Panc1 (cell line): ENCODE data around the gene ELP1. TPM values are rescaled to one million over a fixed set of nuclear protein-coding genes. Genes with fewer than 3 reads are reported as not detected.

Source experiments
- ATAC-seq: fragments of 200-7000 bp; cut with Tn5 transposase; 2 replicates; pipeline ENCODE4 v1.9.1; 2020; ENCODE audit warnings: mild to moderate bottlenecking, moderate library complexity
- BruUV-seq: library from RNA; stranded (reverse); fragments of 400-500 nt; replicated peaks from 2 replicates; lab custom pipeline; 2021; lab: Mats Ljungman, UMichigan
- CTCF ChIA-PET: fragments of 300-600 bp; sonication (Branson Sonifier 250); formaldehyde crosslinking; loops from one replicate; lab custom pipeline; 2022; ENCODE audit warnings: antibody characterized with exemption; lab: Charles Lee
- POLR2A ChIA-PET: fragments of 300-600 bp; sonication (Branson Sonifier 250); formaldehyde crosslinking; loops from one replicate; lab custom pipeline; 2022; ENCODE audit warnings: antibody characterized with exemption; lab: Charles Lee
- DNase-seq: peaks from one replicate; pipeline ENCODE4 v3.0.0-alpha.2; 2010; ENCODE audit warnings: low read depth, low spot score
- H3K27ac ChIP-seq: 2 replicates; pipeline ENCODE4 v1.5.1; 2011; ENCODE audit warnings: mild to moderate bottlenecking, low read length, inconsistent platforms
- H3K27me3 ChIP-seq: fragments of 200-500 bp; sonication (Bioruptor generic); 2 replicates; pipeline ENCODE4 v1.6.0; 2014; ENCODE audit warnings: low read length, inconsistent platforms; ENCODE audit not compliant: control insufficient read depth, insufficient read depth
- H3K36me3 ChIP-seq: fragments of 200-500 bp; sonication (Bioruptor generic); 2 replicates; pipeline ENCODE4 v1.5.1; 2014; ENCODE audit warnings: inconsistent platforms, mild to moderate bottlenecking, low read length, moderate library complexity; ENCODE audit not compliant: control insufficient read depth, insufficient read depth
- H3K4me1 ChIP-seq: 2 replicates; pipeline ENCODE4 v1.5.1; 2011; ENCODE audit warnings: inconsistent platforms, mild to moderate bottlenecking, low read length, moderate library complexity; ENCODE audit not compliant: control insufficient read depth, insufficient read depth
- H3K4me3 ChIP-seq, 2 experiments: 2 replicates each; pipeline ENCODE4 v1.5.1; 2011 to 2012; ENCODE audit warnings: low read depth in 2 of 2, low read length in 2 of 2, mild to moderate bottlenecking in 2 of 2, inconsistent platforms in 1 of 2, moderate library complexity in 1 of 2
- H3K9me3 ChIP-seq: fragments of 200-500 bp; sonication (Bioruptor generic); 2 replicates; pipeline ENCODE4 v1.5.1; 2014; ENCODE audit warnings: low read depth, mild to moderate bottlenecking, inconsistent platforms, low read length, moderate library complexity; ENCODE audit not compliant: control insufficient read depth, insufficient read depth
- CTCF ChIP-seq: fragments of 450-650 bp; IDR thresholded peaks from 2 replicates; pipeline ENCODE4 v1.5.1; 2017; ENCODE audit warnings: mild to moderate bottlenecking
- REST ChIP-seq, 2 experiments: IDR thresholded peaks; 2 replicates each; pipeline ENCODE4 v1.6.1; 2011 to 2012; ENCODE audit warnings: low read depth in 2 of 2, control low read depth in 1 of 2, low read length in 1 of 2, mild to moderate bottlenecking in 1 of 2, moderate library complexity in 1 of 2; ENCODE audit not compliant: insufficient read depth in 1 of 2
- TCF7L2 ChIP-seq: IDR thresholded peaks from 2 replicates; pipeline ENCODE4 v1.6.1; 2011; ENCODE audit warnings: mild to moderate bottlenecking, low read depth, low read length, inconsistent platforms
- in situ Hi-C: cut with HindIII; loops from 2 replicates; pipeline ENCODE4 v1.10.0; 2016; ENCODE audit warnings: low sequenced_read_pairs, low pct_unique_long_range_greater_than_20kb
- intact Hi-C: fragments of 100-400 bp; cut with micrococcal nuclease; formaldehyde crosslinking; loops from one replicate; pipeline ENCODE4 v1.10.0; 2022; ENCODE audit not compliant: unreplicated experiment
- total RNA-seq: library from RNA; stranded (reverse); gene quantifications from one replicate; pipeline ENCODE4 v1.2.1, GENCODE V29; 2021; ENCODE audit not compliant: unreplicated experiment

ELP1 gene
- total RNA-seq, 1 experiment from 2014 or later: 17.1 TPM

- intact Hi-C loops: no loop called here
- in situ Hi-C loops: no loop called here
- H3K4me1 ChIP-seq: no peaks in the 10 kb centered on the region
- no peaks in the 10 kb centered on the region for H3K9me3 ChIP-seq
- BruUV-seq: no TSS peak
- ATAC-seq (no peak), DNase-seq (no peak)
- ChIA-PET POLR2A (no interaction called here), CTCF (no interaction called here)
- H3K4me3 ChIP-seq: no peak overlapping the region
- H3K27me3 ChIP-seq: no peaks in the 10 kb centered on the region
- TF ChIP-seq REST (IDR thresholded peaks at IDR 0.05; ENCODE audit: insufficient read depth in 1 of 2, low read depth in 2 of 2, low read length in 1 of 2) (no peak), CTCF (no peak), TCF7L2 (no peak)
- no peak overlapping the region for H3K27ac ChIP-seq
- peaks cover 4% of the 10 kb centered on the region; the same call in 1 of the 2 replicates for H3K36me3 ChIP-seq
These were observed 22.2 kb upstream of the ELP1 start for GRCh38 chr9:108956022-108956630.

GRCh38 chr9:108953983-108954574, 20.2 kb upstream of the ELP1 start:
- CTCF ChIA-PET: interaction anchor here (0.6 to 0.8 kb wide), 4 partner anchors 9 to 191 kb away, joined by 3 read pairs; no protein-coding TSS in a partner anchor
- no peaks in the 10 kb centered on the region for H3K9me3 ChIP-seq
- POLR2A ChIA-PET: no interaction called here
- no peaks in the 10 kb centered on the region for H3K4me1 ChIP-seq
- DNase-seq: no peak
- intact Hi-C loops (no loop called here), in situ Hi-C loops (no loop called here)
- H3K27me3 ChIP-seq: no peaks in the 10 kb centered on the region
- BruUV-seq: no TSS peak
- no peak overlapping the region for H3K27ac ChIP-seq
- no peak overlapping the region for H3K4me3 ChIP-seq
- peak; percentile 66; the same call in 1 of the 2 replicates for TF ChIP-seq CTCF
- no peak for TF ChIP-seq TCF7L2
- ATAC-seq: no peak
- peaks cover 4% of the 10 kb centered on the region; the same call in 1 of the 2 replicates for H3K36me3 ChIP-seq
